Prostate gland (tissue), 2 donors: ENCODE data around the gene TNRC6B.

Source experiments
- POLR2AphosphoS5 ChIP-seq: sonication (generic); formaldehyde crosslinking; IDR thresholded peaks from one replicate; pipeline ENCODE4 v1.6.1; 2017; ENCODE audit warnings: antibody characterized with exemption
- TF ChIP-seq, protein P1 (sequence below), 4 experiments: fragments of 200-600 bp in 2 of 4; fragments of 450-650 bp in 2 of 4; sonication (generic) in 2 of 4; IDR thresholded peaks; 1 replicate in 3 of 4; 2 replicates in 1 of 4; pipeline ENCODE4 v1.5.1; 2016 to 2019; ENCODE audit warnings: antibody characterized with exemption in 4 of 4, mild to moderate bottlenecking in 2 of 4, moderate library complexity in 2 of 4

DNA sequence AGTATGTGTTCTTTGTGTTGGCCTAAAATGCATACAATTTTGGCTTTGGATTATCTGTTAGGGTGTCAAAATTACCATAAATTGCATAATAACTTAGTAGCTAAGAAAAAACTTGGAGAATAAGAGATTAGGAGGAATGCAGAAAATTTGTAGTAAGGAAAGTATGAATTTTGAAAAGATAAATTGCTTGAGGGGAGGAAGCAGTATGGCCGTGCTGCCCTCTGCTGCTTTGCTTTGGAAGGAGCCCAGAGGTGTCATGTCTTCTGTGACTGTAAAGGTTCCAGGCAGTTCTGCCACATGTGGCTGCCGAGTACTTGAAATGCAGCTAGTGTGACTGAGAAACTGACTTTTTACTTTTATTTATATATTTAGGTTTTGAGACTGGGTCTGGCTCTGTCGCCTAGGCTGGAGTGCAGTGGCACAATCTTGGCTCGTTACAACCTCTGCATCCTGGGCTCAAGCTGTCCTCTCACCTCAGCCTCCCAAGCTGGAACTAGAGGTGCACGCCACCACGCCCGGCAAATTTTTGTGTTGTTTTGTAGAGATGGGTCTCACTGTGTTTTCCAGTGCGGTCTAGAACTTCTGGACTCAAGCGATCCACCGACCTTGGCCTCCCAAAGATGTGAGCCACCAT lies 170.4 kb downstream of the TNRC6B start:
- TF ChIP-seq, protein P1, sequence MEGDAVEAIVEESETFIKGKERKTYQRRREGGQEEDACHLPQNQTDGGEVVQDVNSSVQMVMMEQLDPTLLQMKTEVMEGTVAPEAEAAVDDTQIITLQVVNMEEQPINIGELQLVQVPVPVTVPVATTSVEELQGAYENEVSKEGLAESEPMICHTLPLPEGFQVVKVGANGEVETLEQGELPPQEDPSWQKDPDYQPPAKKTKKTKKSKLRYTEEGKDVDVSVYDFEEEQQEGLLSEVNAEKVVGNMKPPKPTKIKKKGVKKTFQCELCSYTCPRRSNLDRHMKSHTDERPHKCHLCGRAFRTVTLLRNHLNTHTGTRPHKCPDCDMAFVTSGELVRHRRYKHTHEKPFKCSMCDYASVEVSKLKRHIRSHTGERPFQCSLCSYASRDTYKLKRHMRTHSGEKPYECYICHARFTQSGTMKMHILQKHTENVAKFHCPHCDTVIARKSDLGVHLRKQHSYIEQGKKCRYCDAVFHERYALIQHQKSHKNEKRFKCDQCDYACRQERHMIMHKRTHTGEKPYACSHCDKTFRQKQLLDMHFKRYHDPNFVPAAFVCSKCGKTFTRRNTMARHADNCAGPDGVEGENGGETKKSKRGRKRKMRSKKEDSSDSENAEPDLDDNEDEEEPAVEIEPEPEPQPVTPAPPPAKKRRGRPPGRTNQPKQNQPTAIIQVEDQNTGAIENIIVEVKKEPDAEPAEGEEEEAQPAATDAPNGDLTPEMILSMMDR (IDR thresholded peaks at IDR 0.05), result peak; percentile 38 to 75 (median 70)
- TF ChIP-seq POLR2AphosphoS5, result no peak
